Activated naive CD8-positive, alpha-beta T cell treated with anti-CD3 and anti-CD28 coated beads, Interleukin-2, amount 50 U/mL, for 16 hours (primary cell): Measurements from ENCODE around the gene NTMT1.
"Not testable (repeated sequence)": the region's sequence is repeated elsewhere in the genome, so short reads cannot be mapped to it uniquely, and the experiment has no call there.

Experiments
- DNase-seq: peaks from one replicate; pipeline ENCODE4 v3.0.0-alpha.2; 2020; ENCODE audit warnings: low read depth, low spot score

Gene NTMT1

GRCh38 chr9:129615407-129616285 is 10.3 kb upstream of the NTMT1 start:
- DNase-seq: no peak

GRCh38 chr9:129617167-129617566 is 8.8 kb upstream of the NTMT1 start:
- DNase-seq: no peak

GRCh38 chr9:129619787-129620668 is 5.9 kb upstream of the NTMT1 start:
- no peak for DNase-seq

- DNase-seq: no peak
These were observed 5.2 kb upstream of the NTMT1 start, which contains the start of gene C9orf50 for GRCh38 chr9:129620669-129621295. Gene C9orf50, minus strand, starts transcription at chr9:129621101. Its CDS starts 527 bp downstream, at chr9:129620574.

- no peak for DNase-seq
These were observed 2.6 kb upstream of the NTMT1 start for GRCh38 chr9:129623331-129623730.

- peak; percentile 39 for DNase-seq
These were observed 1.7 kb upstream of the NTMT1 start for GRCh38 chr9:129624168-129624759.

GRCh38 chr9:129624947-129625346 is 1.0 kb upstream of the NTMT1 start:
- DNase-seq: no peak

- no peak for DNase-seq
These were observed 792 bp downstream of the NTMT1 start for GRCh38 chr9:129626625-129627284.

GRCh38 chr9:129627556-129628440 is 1.8 kb downstream of the NTMT1 start:
- DNase-seq: no peak

GRCh38 chr9:129628709-129629108 is 2.7 kb downstream of the NTMT1 start:
- no peak for DNase-seq

GRCh38 chr9:129629251-129629820 is 3.4 kb downstream of the NTMT1 start:
- DNase-seq: no peak

- no peak for DNase-seq
These were observed 5.2 kb downstream of the NTMT1 start for GRCh38 chr9:129630967-129631673.

GRCh38 chr9:129631674-129632129 is 5.7 kb downstream of the NTMT1 start:
- DNase-seq: no peak

GRCh38 chr9:129632460-129632859 is 6.5 kb downstream of the NTMT1 start:
- DNase-seq: no peak

- no peak for DNase-seq
These were observed 7.2 kb downstream of the NTMT1 start for GRCh38 chr9:129633207-129633606.

- DNase-seq: no peak
These were observed 7.9 kb downstream of the NTMT1 start for GRCh38 chr9:129633848-129634247.

- DNase-seq: no peak
These were observed 9.4 kb downstream of the NTMT1 start for GRCh38 chr9:129635099-129636065.

GRCh38 chr9:129636343-129636742 is 10.4 kb downstream of the NTMT1 start:
- not testable (repeated sequence) for DNase-seq
